Skeletal muscle cell (primary cell): ENCODE results near the gene HBZ.
"Not testable (repeated sequence)": the region's sequence is repeated elsewhere in the genome, so short reads cannot be mapped to it uniquely, and the experiment has no call there.

Experiments used
- DNase-seq: peaks from one replicate; pipeline ENCODE4 v3.0.0-alpha.2; 2010; ENCODE audit warnings: low read depth
- H3K4me3 ChIP-seq: 2 replicates; pipeline ENCODE4 v1.5.1; 2011; ENCODE audit warnings: low read depth, mild to moderate bottlenecking, control low read depth, low read length, moderate library complexity

Gene HBZ

GRCh38 chr16:130533-131173, 21.8 kb upstream of the HBZ start:
- no peak for DNase-seq
- no peak overlapping the region for H3K4me3 ChIP-seq

- no peak for DNase-seq
- no peak overlapping the region for H3K4me3 ChIP-seq
These were observed 20.3 kb upstream of the HBZ start for GRCh38 chr16:132120-132519.

GRCh38 chr16:133716-134115, 18.7 kb upstream of the HBZ start:
- no peak for DNase-seq
- no peak overlapping the region for H3K4me3 ChIP-seq

GRCh38 chr16:138049-138417, 14.4 kb upstream of the HBZ start:
- peak overlapping the region; percentile 70 for H3K4me3 ChIP-seq
- no peak for DNase-seq

- no peak overlapping the region for H3K4me3 ChIP-seq
- no peak for DNase-seq
These were observed 12.1 kb upstream of the HBZ start for GRCh38 chr16:140175-140857.

- DNase-seq, result no peak
- no peak overlapping the region for H3K4me3 ChIP-seq
These were observed 10.0 kb upstream of the HBZ start for GRCh38 chr16:142405-142967.

GRCh38 chr16:143047-143446, 9.4 kb upstream of the HBZ start:
- no peak overlapping the region for H3K4me3 ChIP-seq
- no peak for DNase-seq

GRCh38 chr16:143456-143855, 9.0 kb upstream of the HBZ start:
- DNase-seq, result no peak

GRCh38 chr16:144797-145252, 7.6 kb upstream of the HBZ start:
- H3K4me3 ChIP-seq, result no peak overlapping the region
- DNase-seq, result no peak

More at GRCh38 chr16:143456-143855, 9.0 kb upstream of the HBZ start:
- H3K4me3 ChIP-seq, result no peak overlapping the region

- no peak for DNase-seq
- no peak overlapping the region for H3K4me3 ChIP-seq
These were observed 5.8 kb upstream of the HBZ start for GRCh38 chr16:146646-147045.

GRCh38 chr16:149024-149660, 3.3 kb upstream of the HBZ start:
- DNase-seq, result no peak
- no peak overlapping the region for H3K4me3 ChIP-seq

- not testable (repeated sequence) for H3K4me3 ChIP-seq, DNase-seq
These were observed 681 bp downstream of the HBZ start for GRCh38 chr16:153129-153521.

GRCh38 chr16:153550-154216, 1.2 kb downstream of the HBZ start:
- not testable (repeated sequence) for DNase-seq, H3K4me3 ChIP-seq

- no peak for DNase-seq
- H3K4me3 ChIP-seq, result peak overlapping the region; percentile 54
These were observed 2.0 kb downstream of the HBZ start for GRCh38 chr16:154217-155030.

- DNase-seq, result no peak
- H3K4me3 ChIP-seq, result peak overlapping the region; percentile 54
These were observed 2.6 kb downstream of the HBZ start for GRCh38 chr16:155031-155398.

- no peak for DNase-seq
- H3K4me3 ChIP-seq, result no peak overlapping the region
These were observed 6.8 kb downstream of the HBZ start for GRCh38 chr16:159136-159849.

- not testable (repeated sequence) for H3K4me3 ChIP-seq, DNase-seq
These were observed 7.8 kb downstream of the HBZ start for GRCh38 chr16:160242-160641.

GRCh38 chr16:160691-161190, 8.3 kb downstream of the HBZ start:
- no peak overlapping the region for H3K4me3 ChIP-seq
- DNase-seq, result no peak
